ENCODE results near the gene GPR180. TPM values are rescaled to one million over a fixed set of nuclear protein-coding genes. Genes with fewer than 3 reads are reported as not detected.

The GPR180 gene
- total and polyA plus RNA-seq, 2 of the 13 experiments (the other 11 are each of a cell fraction or from before 2014, with no cell fraction given), result not detected

- TF ChIP-seq TFDP1 (CRISPR knock-in tag; IDR thresholded peaks at IDR 0.05; ENCODE audit: borderline replicate concordance) (peak; percentile 57; the same call in 1 of the 2 replicates), CBX5 (CRISPR knock-in tag; IDR thresholded peaks at IDR 0.05; ENCODE audit: borderline replicate concordance) (peak; percentile 85; the same call in 1 of the 2 replicates), NFE2 (CRISPR knock-in tag; IDR thresholded peaks at IDR 0.05) (no peak), THRA (CRISPR knock-in tag; IDR thresholded peaks at IDR 0.05; ENCODE audit: borderline replicate concordance) (peak; percentile 73; the same call in 1 of the 2 replicates), ZNF205 (CRISPR knock-in tag; IDR thresholded peaks at IDR 0.05) (peak; percentile 75; the same call in 1 of the 2 replicates), ZNF543 (CRISPR knock-in tag; IDR thresholded peaks at IDR 0.05) (peak; percentile 61; the same call in 1 of the 2 replicates), IKZF4 (CRISPR knock-in tag; IDR thresholded peaks at IDR 0.05; ENCODE audit: borderline replicate concordance, low read depth, not compliant biosample characterization) (peak; percentile 65), ZSCAN21 (CRISPR knock-in tag; IDR thresholded peaks at IDR 0.05; ENCODE audit: borderline replicate concordance) (peak; percentile 36; the same call in 1 of the 2 replicates), TAF1 (CRISPR knock-in tag; IDR thresholded peaks at IDR 0.05) (peak; percentile 94), ZNF292 (CRISPR knock-in tag; IDR thresholded peaks at IDR 0.05; ENCODE audit: borderline replicate concordance, low read depth) (peak; percentile 34; the same call in 1 of the 2 replicates), HNRNPLL (IDR thresholded peaks at IDR 0.05; ENCODE audit: low read depth, low read length, poor library complexity, severe bottlenecking) (peak; percentile 98), ZNF318 (CRISPR knock-in tag; IDR thresholded peaks at IDR 0.05) (peak; percentile 25; the same call in 1 of the 2 replicates), ZBTB33 (CRISPR knock-in tag; IDR thresholded peaks at IDR 0.05) (peak; percentile 37; the same call in 1 of the 2 replicates), ZNF251 (CRISPR knock-in tag; IDR thresholded peaks at IDR 0.05) (no peak), RXRB (CRISPR knock-in tag; IDR thresholded peaks at IDR 0.05; ENCODE audit: borderline replicate concordance) (peak; percentile 70; the same call in 1 of the 2 replicates)
Observed at GRCh38 chr13:94595950-94596574, 5.6 kb upstream of the GPR180 start, which contains the start of gene TGDS (continued).
